Caki2 (cell line): ENCODE results near the gene TEDC2. TPM values are rescaled to one million over a fixed set of nuclear protein-coding genes. Genes with fewer than 3 reads are reported as not detected.
A peak's percentile ranks its signal among the peaks of the same experiment; 100 is the strongest.
"Not testable (repeated sequence)": the region's sequence is repeated elsewhere in the genome, so short reads cannot be mapped to it uniquely, and the experiment has no call there.

Experiments used
- DNase-seq: peaks from one replicate; pipeline ENCODE4 v3.0.0-alpha.2; 2015; ENCODE audit warnings: low read depth
- in situ Hi-C: cut with HindIII; loops from 2 replicates; pipeline ENCODE4 v1.10.0; 2016; ENCODE audit warnings: low sequenced_read_pairs, low pct_unique_long_range_greater_than_20kb, mixed read lengths
- total RNA-seq: library from RNA; depleted of rRNA; stranded (reverse); fragments of >200 nt; shearing (Covaris generic); gene quantifications from 2 replicates; pipeline ENCODE4 v1.2.3, GENCODE V29; 2014; ENCODE audit warnings: low replicate concordance

TEDC2 gene
- total RNA-seq, 1 experiment from 2014 or later = 39.9 TPM

GRCh38 chr16:2472885-2473445 lies 13.1 kb downstream of the TEDC2 start:
- in situ Hi-C loops = no loop called here
- DNase-seq = no peak

GRCh38 chr16:2473446-2473926 lies 13.6 kb downstream of the TEDC2 start:
- in situ Hi-C loops = no loop called here
- DNase-seq = peak; percentile 50

GRCh38 chr16:2473999-2474876 lies 14.3 kb downstream of the TEDC2 start:
- peak; percentile 70 for DNase-seq
- in situ Hi-C loops = no loop called here

- DNase-seq = peak; percentile 74
- in situ Hi-C loops = no loop called here
These were observed 15.0 kb downstream of the TEDC2 start, which contains the start of gene TBC1D24 for GRCh38 chr16:2474877-2475412. Gene TBC1D24, plus strand, starts transcription at chr16:2475127. Its CDS starts 21,022 bp downstream, at chr16:2496149.

- no peak for DNase-seq
- in situ Hi-C loops = no loop called here
These were observed 15.8 kb downstream of the TEDC2 start for GRCh38 chr16:2475413-2476344.

GRCh38 chr16:2476345-2476720 lies 16.4 kb downstream of the TEDC2 start:
- no peak for DNase-seq
- in situ Hi-C loops = no loop called here

GRCh38 chr16:2476741-2477140 lies 16.8 kb downstream of the TEDC2 start:
- in situ Hi-C loops = no loop called here
- DNase-seq = no peak

GRCh38 chr16:2477327-2477726 lies 17.4 kb downstream of the TEDC2 start:
- in situ Hi-C loops = no loop called here
- no peak for DNase-seq

GRCh38 chr16:2478279-2478678 lies 18.4 kb downstream of the TEDC2 start:
- in situ Hi-C loops = no loop called here
- DNase-seq = no peak

- DNase-seq, in situ Hi-C loops: not testable (repeated sequence)
These were observed 20.1 kb downstream of the TEDC2 start for GRCh38 chr16:2479996-2480395.

- no peak for DNase-seq
- in situ Hi-C loops = no loop called here
These were observed 21.0 kb downstream of the TEDC2 start for GRCh38 chr16:2480948-2481347.

- in situ Hi-C loops = no loop called here
- no peak for DNase-seq
These were observed 21.8 kb downstream of the TEDC2 start for GRCh38 chr16:2481676-2482075.

- DNase-seq = no peak
- in situ Hi-C loops = no loop called here
These were observed 22.3 kb downstream of the TEDC2 start for GRCh38 chr16:2482249-2482648.

GRCh38 chr16:2482708-2483534 lies 23.0 kb downstream of the TEDC2 start:
- no peak for DNase-seq
- in situ Hi-C loops = no loop called here

- DNase-seq = no peak
- in situ Hi-C loops = no loop called here
These were observed 24.3 kb downstream of the TEDC2 start for GRCh38 chr16:2483939-2484897.

GRCh38 chr16:2484898-2485508 lies 25.1 kb downstream of the TEDC2 start:
- in situ Hi-C loops = no loop called here
- DNase-seq = no peak
